Endothelial cell of umbilical vein (primary cell): Measurements from ENCODE around the gene GRIN2D. TPM values are rescaled to one million over a fixed set of nuclear protein-coding genes. Genes with fewer than 3 reads are reported as not detected.

ENCODE experiments used
- BruUV-seq: library from RNA; stranded (reverse); fragments of 400-500 nt; replicated peaks from 2 replicates; lab custom pipeline; 2021; lab: Mats Ljungman, UMichigan
- CTCF ChIA-PET: fragments of 300-600, 350-600 bp; sonication (Branson Sonifier 250); formaldehyde crosslinking; loops from one replicate; lab custom pipeline; 2021; ENCODE audit warnings: antibody characterized with exemption, inconsistent platforms; lab: Charles Lee
- POLR2A ChIA-PET: fragments of 300-600, 350-600 bp; sonication (Branson Sonifier 250); formaldehyde crosslinking; loops from one replicate; lab custom pipeline; 2021; ENCODE audit warnings: antibody characterized with exemption, inconsistent platforms; lab: Charles Lee
- DNase-seq: peaks from one replicate; pipeline ENCODE4 v3.0.0-alpha.2; 2011; ENCODE audit warnings: low read depth, low spot score
- FAIRE-seq: peaks from 2 replicates; lab custom pipeline; 2011; peaks lifted over from hg19 to GRCh38; lab: Jason Lieb, UNC
- H2AFZ ChIP-seq: 2 replicates; pipeline ENCODE4 v1.6.0; 2012; ENCODE audit warnings: low read depth, low read length, control low read depth, inconsistent platforms
- H3K27ac ChIP-seq: 2 replicates; pipeline ENCODE4 v1.5.1; 2011; ENCODE audit warnings: low read depth, mild to moderate bottlenecking, control low read depth, low read length, moderate library complexity; ENCODE audit not compliant: insufficient read depth
- H3K27me3 ChIP-seq, 2 experiments: 2 replicates each; pipeline versions ENCODE4 v1.6.0 to v1.6.1; 2011; ENCODE audit warnings: low read length in 2 of 2, mixed read lengths in 1 of 2; ENCODE audit not compliant: control insufficient read depth in 2 of 2, insufficient read depth in 2 of 2
- H3K36me3 ChIP-seq, 2 experiments: 2 replicates in 1 of 2; 3 replicates in 1 of 2; pipeline ENCODE4 v1.5.1; 2011; ENCODE audit warnings: low read length in 2 of 2, mild to moderate bottlenecking in 1 of 2, moderate library complexity in 1 of 2; ENCODE audit not compliant: control insufficient read depth in 2 of 2, insufficient read depth in 2 of 2; ENCODE audit errors: extremely low read depth in 1 of 2
- H3K4me1 ChIP-seq: 3 replicates; pipeline ENCODE4 v1.5.1; 2011; ENCODE audit warnings: mild to moderate bottlenecking, low read length; ENCODE audit not compliant: control insufficient read depth, insufficient read depth; ENCODE audit errors: extremely low read depth
- H3K4me2 ChIP-seq: 2 replicates; pipeline ENCODE4 v1.6.1; 2011; ENCODE audit warnings: low read length, control low read depth, mixed read lengths; ENCODE audit not compliant: insufficient read depth
- H3K4me3 ChIP-seq, 3 experiments: fragments of 200-600 bp in 1 of 3; sonication (generic), shearing (Covaris generic) in 1 of 3; replicated peaks in 1 of 3; 2 replicates each; pipeline ENCODE4 v1.5.1; 2011 to 2016; ENCODE audit warnings: control low read depth in 3 of 3, low read length in 3 of 3, mild to moderate bottlenecking in 2 of 3, inconsistent platforms in 1 of 3, low read depth in 1 of 3, moderate library complexity in 1 of 3; ENCODE audit not compliant: insufficient read depth in 1 of 3
- H3K79me2 ChIP-seq: 2 replicates; pipeline ENCODE4 v1.6.0; 2012; ENCODE audit warnings: low read length, inconsistent platforms; ENCODE audit not compliant: control insufficient read depth, insufficient read depth
- H3K9ac ChIP-seq: replicated peaks from 2 replicates; pipeline ENCODE3; 2011; ENCODE audit warnings: low read length, control low read depth; ENCODE audit not compliant: insufficient read depth; ENCODE audit errors: extremely low read depth
- H3K9me1 ChIP-seq: replicated peaks from 3 replicates; pipeline ENCODE4 v1.6.0; 2011; ENCODE audit warnings: mild to moderate bottlenecking, low read length; ENCODE audit not compliant: control insufficient read depth, insufficient read depth; ENCODE audit errors: extremely low read depth
- H3K9me3 ChIP-seq: replicated peaks from 2 replicates; pipeline ENCODE4 v1.5.1; 2012; ENCODE audit warnings: low read length, inconsistent platforms; ENCODE audit not compliant: control insufficient read depth, insufficient read depth
- H4K20me1 ChIP-seq: replicated peaks from 2 replicates; pipeline ENCODE3; 2011; ENCODE audit warnings: mild to moderate bottlenecking, low read length; ENCODE audit not compliant: control insufficient read depth, insufficient read depth; ENCODE audit errors: extremely low read depth
- EZH2 ChIP-seq: IDR thresholded peaks from 2 replicates; pipeline ENCODE4 v1.6.1; 2012; ENCODE audit warnings: borderline replicate concordance, low read depth, mild to moderate bottlenecking, moderate library complexity, low read length, inconsistent platforms; ENCODE audit not compliant: severe bottlenecking
- FOS ChIP-seq: IDR thresholded peaks from 2 replicates; pipeline ENCODE4 v1.6.1; 2011; ENCODE audit warnings: mild to moderate bottlenecking, low read length, moderate library complexity, borderline replicate concordance; ENCODE audit not compliant: insufficient read depth
- GATA2 ChIP-seq: IDR thresholded peaks from 2 replicates; pipeline ENCODE4 v1.7.0; 2011; ENCODE audit warnings: low read depth, mild to moderate bottlenecking, moderate library complexity, mixed read lengths, low read length; ENCODE audit not compliant: insufficient read length, insufficient read depth
- JUN ChIP-seq: IDR thresholded peaks from 2 replicates; pipeline ENCODE4 v1.6.1; 2011; ENCODE audit warnings: borderline replicate concordance, low read depth; ENCODE audit not compliant: insufficient read length, insufficient read depth
- MYC ChIP-seq: IDR thresholded peaks from one replicate; pipeline ENCODE4 v1.6.1; 2011; ENCODE audit warnings: mild to moderate bottlenecking, low read depth, low read length
- POLR2A ChIP-seq: IDR thresholded peaks from 2 replicates; pipeline ENCODE4 v1.6.1; 2012; ENCODE audit warnings: low read depth, mild to moderate bottlenecking, control low read depth, low read length
- POLR2AphosphoS5 ChIP-seq: IDR thresholded peaks from 2 replicates; pipeline ENCODE4 v1.6.1; 2012; ENCODE audit warnings: low read depth, mild to moderate bottlenecking, control low read depth, low read length, moderate library complexity; ENCODE audit not compliant: insufficient read depth
- dilution Hi-C: fragments of 300-500 bp; cut with MboI; formaldehyde crosslinking; loops from one replicate; pipeline ENCODE4 v1.15.0; 2019; ENCODE audit warnings: low sequenced_read_pairs; ENCODE audit not compliant: extremely low pct_ligation_motif_present
- intact Hi-C: fragments of 100-400 bp; cut with micrococcal nuclease; formaldehyde crosslinking; loops from one replicate; pipeline ENCODE4 v1.10.0; 2022
- polyA plus RNA-seq, 4 experiments: library from polyadenylated mRNA; depleted of rRNA in 3 of 4; stranded (reverse) in 3 of 4; unstranded in 1 of 4; fragments of >200 nt; gene quantifications; 2 replicates each; pipeline versions ENCODE4 v1.2.1 to v1.2.3, GENCODE V29; 2011 to 2012; ENCODE audit warnings: missing spikeins in 1 of 4
- total RNA-seq: library from RNA; stranded (reverse); gene quantifications from 2 replicates; pipeline ENCODE4 v1.2.3, GENCODE V29; 2021
- TF ChIP-seq, protein P1 (sequence below): IDR thresholded peaks from 2 replicates; pipeline ENCODE4 v1.6.1; 2011; ENCODE audit not compliant: insufficient read depth, insufficient read length
- TF ChIP-seq, protein P2 (sequence below), 2 donors: IDR thresholded peaks; 1 replicate in 1 of 2; 2 replicates in 1 of 2; pipeline ENCODE4 v1.5.1; 2011; ENCODE audit warnings: low read length in 2 of 2, mild to moderate bottlenecking in 2 of 2, moderate library complexity in 2 of 2, control low read depth in 1 of 2, inconsistent platforms in 1 of 2, low read depth in 1 of 2; ENCODE audit not compliant: insufficient read depth in 1 of 2; ENCODE audit errors: extremely low read depth in 1 of 2

GRIN2D gene
- total and polyA plus RNA-seq, 2 donors (not counting 3 experiments of a cell fraction or from before 2014, with no cell fraction given), result 0.59 to 2.1 TPM

DNA sequence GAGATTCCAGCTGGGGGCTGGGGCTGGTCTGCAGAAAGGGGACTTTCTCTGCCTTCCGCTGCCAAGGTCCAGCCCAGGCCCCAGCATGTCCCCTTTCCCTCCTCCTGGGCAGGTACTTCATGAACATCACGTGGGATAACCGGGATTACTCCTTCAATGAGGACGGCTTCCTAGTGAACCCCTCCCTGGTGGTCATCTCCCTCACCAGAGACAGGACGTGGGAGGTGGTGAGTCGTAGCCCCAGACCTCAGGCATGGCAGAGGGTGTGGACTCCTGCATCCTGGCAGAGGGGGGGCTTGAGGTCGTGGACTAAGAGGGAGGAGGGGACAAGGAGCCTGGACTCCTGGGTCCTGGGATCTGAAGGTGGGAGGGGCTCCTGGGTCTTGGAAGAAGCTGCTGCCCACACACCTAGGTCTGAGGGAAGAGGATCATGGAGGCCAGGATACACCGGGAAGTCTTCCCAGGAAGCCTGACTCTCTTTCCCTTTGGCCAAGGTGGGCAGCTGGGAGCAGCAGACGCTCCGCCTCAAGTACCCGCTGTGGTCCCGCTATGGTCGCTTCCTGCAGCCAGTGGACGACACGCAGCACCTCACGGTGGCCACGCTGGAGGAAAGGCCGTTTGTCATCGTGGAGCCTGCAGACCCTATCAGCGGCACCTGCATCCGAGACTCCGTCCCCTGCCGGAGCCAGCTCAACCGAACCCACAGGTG, 20.6 kb downstream of the GRIN2D start:
- no peak overlapping the region for H3K4me3 ChIP-seq
- POLR2A ChIA-PET, result no interaction called here
- DNase-seq (no peak), FAIRE-seq (no peak)
- BruUV-seq, result no TSS peak
- TF ChIP-seq JUN, result no peak
- no peak for TF ChIP-seq POLR2A
- TF ChIP-seq POLR2AphosphoS5, result no peak
- TF ChIP-seq MYC, result no peak
- TF ChIP-seq FOS, result peak; percentile 13
- no peak for TF ChIP-seq EZH2
- no peaks in the 10 kb centered on the region for H3K9me3 ChIP-seq
- H3K27me3 ChIP-seq, result no peaks in the 10 kb centered on the region
- H3K9ac ChIP-seq, result no peak overlapping the region
- peaks cover 6% of the 10 kb centered on the region for H3K4me1 ChIP-seq
- H3K27ac ChIP-seq, result no peak overlapping the region
- peak overlapping the region; percentile 71 for H2AFZ ChIP-seq
- CTCF ChIA-PET, result interaction anchor here (1.2 to 2.2 kb wide), 3 partner anchors 13 to 31 kb away, joined by 3 to 11 read pairs (median 5); partner anchors contain the start of genes GRWD1 and KDELR1
- no peaks in the 10 kb centered on the region for H4K20me1 ChIP-seq
- no peak overlapping the region for H3K4me2 ChIP-seq
- no peaks in the 10 kb centered on the region for H3K9me1 ChIP-seq
- no peaks in the 10 kb centered on the region for H3K79me2 ChIP-seq
- no peaks in the 10 kb centered on the region for H3K36me3 ChIP-seq
- dilution Hi-C loops, result no loop called here
- intact Hi-C loops, result loop anchor here (2.0 kb wide), 1 partner anchor 15 kb away; no protein-coding TSS in a partner anchor

DNA sequence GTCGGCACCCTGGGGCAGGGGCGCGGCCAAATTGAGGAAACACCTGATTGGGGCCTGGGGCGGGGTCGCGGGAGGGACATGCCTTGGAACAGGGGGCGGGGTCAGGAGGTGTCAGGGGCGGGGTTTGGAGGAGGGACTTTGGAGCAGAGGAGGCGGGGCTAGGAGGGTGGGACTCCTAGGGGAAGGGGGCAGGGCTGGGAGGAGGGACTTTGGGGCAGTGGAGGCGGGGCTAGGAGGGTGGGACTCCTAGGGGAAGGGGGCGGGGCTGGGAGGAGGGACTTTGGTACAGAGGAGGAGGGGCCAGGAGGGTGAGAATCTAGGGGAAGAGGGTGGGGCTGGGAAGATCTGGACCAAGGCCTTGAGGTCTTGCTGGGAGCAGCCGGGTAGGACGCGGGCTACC, 21.9 kb downstream of the GRIN2D start:
- Histone ChIP-seq H4K20me1 (no peaks in the 10 kb centered on the region), H3K9ac (no peak overlapping the region), H3K36me3 (no peaks in the 10 kb centered on the region), H3K27ac (no peak overlapping the region), H2AFZ (peak overlapping the region; percentile 96), H3K4me2 (no peak overlapping the region), H3K9me3 (no peaks in the 10 kb centered on the region), H3K27me3 (no peaks in the 10 kb centered on the region), H3K79me2 (no peaks in the 10 kb centered on the region), H3K4me3 (peak overlapping the region in 2 of 3 experiments; percentile 31 to 37), H3K4me1 (peaks cover 6% of the 10 kb centered on the region), H3K9me1 (no peaks in the 10 kb centered on the region)
- ChIA-PET POLR2A (no interaction called here), CTCF (interaction anchor here (2.2 kb wide), 1 partner anchor 24 kb away, joined by 11 read pairs; the partner anchor contains the start of gene KDELR1)
- dilution Hi-C loops, result no loop called here
- intact Hi-C loops, result loop anchor here (1.0 to 2.0 kb wide), 2 partner anchors 17 to 30 kb away; partner anchors contain the start of gene GRWD1
- DNase-seq (peak; percentile 85), FAIRE-seq (peak; percentile 85)
- no TSS peak for BruUV-seq
- TF ChIP-seq, protein P1, sequence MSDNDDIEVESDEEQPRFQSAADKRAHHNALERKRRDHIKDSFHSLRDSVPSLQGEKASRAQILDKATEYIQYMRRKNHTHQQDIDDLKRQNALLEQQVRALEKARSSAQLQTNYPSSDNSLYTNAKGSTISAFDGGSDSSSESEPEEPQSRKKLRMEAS, result no peak
- TF ChIP-seq FOS, result no peak
- no peak for TF ChIP-seq MYC
- TF ChIP-seq GATA2, result no peak
- no peak for TF ChIP-seq JUN
- no peak for TF ChIP-seq EZH2
- TF ChIP-seq, protein P2, sequence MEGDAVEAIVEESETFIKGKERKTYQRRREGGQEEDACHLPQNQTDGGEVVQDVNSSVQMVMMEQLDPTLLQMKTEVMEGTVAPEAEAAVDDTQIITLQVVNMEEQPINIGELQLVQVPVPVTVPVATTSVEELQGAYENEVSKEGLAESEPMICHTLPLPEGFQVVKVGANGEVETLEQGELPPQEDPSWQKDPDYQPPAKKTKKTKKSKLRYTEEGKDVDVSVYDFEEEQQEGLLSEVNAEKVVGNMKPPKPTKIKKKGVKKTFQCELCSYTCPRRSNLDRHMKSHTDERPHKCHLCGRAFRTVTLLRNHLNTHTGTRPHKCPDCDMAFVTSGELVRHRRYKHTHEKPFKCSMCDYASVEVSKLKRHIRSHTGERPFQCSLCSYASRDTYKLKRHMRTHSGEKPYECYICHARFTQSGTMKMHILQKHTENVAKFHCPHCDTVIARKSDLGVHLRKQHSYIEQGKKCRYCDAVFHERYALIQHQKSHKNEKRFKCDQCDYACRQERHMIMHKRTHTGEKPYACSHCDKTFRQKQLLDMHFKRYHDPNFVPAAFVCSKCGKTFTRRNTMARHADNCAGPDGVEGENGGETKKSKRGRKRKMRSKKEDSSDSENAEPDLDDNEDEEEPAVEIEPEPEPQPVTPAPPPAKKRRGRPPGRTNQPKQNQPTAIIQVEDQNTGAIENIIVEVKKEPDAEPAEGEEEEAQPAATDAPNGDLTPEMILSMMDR (IDR thresholded peaks at IDR 0.05; ENCODE audit: extremely low read depth in 1 of 2, insufficient read depth in 1 of 2, low read depth in 1 of 2, low read length in 2 of 2), result no peak
- TF ChIP-seq POLR2AphosphoS5, result no peak
- no peak for TF ChIP-seq POLR2A
